Measurements from ENCODE around the gene MALT1.

DNA sequence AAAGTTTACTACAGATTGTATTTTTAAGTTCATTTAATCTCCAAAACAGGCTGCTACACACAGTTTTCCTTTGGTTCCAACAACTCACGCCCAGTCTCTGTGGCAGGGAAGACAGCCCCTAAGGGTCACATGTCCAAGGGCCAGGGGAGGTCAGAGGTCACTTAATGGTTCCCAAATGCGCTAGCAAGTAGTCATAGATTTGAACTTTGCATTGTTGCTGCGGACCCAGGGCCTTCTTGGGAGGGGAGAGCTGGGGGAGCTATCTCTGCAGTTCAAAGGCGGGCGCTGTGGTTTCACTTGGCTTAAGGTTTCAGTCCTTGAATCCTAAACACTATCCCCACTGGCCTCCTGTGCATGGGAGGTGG lies 118.6 kb downstream of the MALT1 start:
- TF ChIP-seq, protein P1, sequence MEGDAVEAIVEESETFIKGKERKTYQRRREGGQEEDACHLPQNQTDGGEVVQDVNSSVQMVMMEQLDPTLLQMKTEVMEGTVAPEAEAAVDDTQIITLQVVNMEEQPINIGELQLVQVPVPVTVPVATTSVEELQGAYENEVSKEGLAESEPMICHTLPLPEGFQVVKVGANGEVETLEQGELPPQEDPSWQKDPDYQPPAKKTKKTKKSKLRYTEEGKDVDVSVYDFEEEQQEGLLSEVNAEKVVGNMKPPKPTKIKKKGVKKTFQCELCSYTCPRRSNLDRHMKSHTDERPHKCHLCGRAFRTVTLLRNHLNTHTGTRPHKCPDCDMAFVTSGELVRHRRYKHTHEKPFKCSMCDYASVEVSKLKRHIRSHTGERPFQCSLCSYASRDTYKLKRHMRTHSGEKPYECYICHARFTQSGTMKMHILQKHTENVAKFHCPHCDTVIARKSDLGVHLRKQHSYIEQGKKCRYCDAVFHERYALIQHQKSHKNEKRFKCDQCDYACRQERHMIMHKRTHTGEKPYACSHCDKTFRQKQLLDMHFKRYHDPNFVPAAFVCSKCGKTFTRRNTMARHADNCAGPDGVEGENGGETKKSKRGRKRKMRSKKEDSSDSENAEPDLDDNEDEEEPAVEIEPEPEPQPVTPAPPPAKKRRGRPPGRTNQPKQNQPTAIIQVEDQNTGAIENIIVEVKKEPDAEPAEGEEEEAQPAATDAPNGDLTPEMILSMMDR (IDR thresholded peaks at IDR 0.05), result no peak
- TF ChIP-seq POLR2AphosphoS5 (IDR thresholded peaks at IDR 0.05) (no peak), POLR2A (IDR thresholded peaks at IDR 0.05) (no peak)
